T follicular helper cell (primary cell): ENCODE measurements around the gene HOXD9.

ENCODE experiments used
- DNase-seq: peaks from one replicate; pipeline ENCODE4 v3.0.0-alpha.2; 2020; ENCODE audit warnings: low read depth

The HOXD9 gene

GRCh38 chr2:176152350-176153181 is 30.0 kb downstream of the HOXD9 start:
- no peak for DNase-seq

DNA sequence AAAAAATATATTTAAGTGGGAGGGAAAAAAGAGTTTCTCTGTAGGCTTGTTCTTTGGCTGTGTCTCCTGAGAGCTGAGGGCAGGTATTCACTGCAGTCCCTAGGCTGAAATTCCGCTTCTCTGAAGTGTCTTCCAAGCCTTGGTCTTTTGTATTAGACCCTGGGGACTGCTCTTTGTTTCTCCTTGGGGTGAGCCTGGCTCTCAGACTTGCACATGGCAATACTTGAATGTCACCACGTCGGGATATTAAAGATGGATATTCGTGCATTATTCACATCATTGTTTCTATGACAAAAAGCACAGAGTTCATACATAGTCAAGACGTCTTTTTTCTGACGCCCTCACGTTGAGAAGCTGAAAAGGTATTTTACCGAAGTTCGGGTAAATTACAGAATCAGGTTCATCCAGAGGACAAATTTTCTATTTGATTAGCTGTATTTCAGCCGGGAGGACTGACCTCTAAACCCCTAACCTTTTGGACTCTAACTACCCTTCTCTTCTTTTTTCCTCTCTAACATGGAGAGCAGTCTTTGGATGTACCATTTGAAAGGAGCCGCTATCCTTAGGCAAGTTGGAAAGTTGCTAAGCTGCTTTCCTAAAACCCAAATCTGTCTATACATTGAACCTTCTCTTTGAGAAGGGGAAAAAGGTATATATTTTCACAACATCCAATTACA is 32.2 kb downstream of the HOXD9 start:
- DNase-seq, result no peak

- no peak for DNase-seq
Measured at GRCh38 chr2:176155356-176156044, 33.0 kb downstream of the HOXD9 start.

DNA sequence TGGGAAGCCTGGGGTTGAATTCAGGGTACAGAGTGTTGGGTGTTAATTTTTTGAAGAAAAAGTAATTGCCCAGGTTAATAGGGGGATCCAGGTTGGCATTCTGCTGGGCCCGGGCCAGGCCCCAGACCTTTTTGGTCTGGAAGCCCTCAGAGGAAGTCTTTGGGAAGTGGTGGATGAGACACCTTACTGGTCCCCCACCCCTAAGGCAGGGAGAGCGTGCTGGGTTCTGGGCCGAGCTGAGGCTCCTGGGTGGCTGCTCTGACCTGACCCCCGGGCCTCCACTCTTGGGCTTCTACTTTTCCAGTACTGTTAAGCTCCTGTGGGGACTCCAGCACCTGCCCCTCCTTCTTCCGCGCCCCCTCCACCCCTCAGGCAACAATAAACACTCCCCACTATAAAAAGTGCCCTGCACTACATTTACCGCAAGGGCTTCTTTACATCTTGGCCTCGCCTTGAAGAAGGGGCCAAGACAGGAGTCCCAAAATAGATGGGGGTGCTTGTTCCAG is 33.8 kb downstream of the HOXD9 start:
- no peak for DNase-seq

GRCh38 chr2:176156807-176157498 is 34.4 kb downstream of the HOXD9 start, which contains the start of gene HOXD3:
HOXD3 (plus strand) TSS chr2:176157307; CDS start chr2:176169115, 11,808 bp downstream.
- no peak for DNase-seq

GRCh38 chr2:176157499-176158185 is 35.1 kb downstream of the HOXD9 start:
- DNase-seq, result no peak

DNA sequence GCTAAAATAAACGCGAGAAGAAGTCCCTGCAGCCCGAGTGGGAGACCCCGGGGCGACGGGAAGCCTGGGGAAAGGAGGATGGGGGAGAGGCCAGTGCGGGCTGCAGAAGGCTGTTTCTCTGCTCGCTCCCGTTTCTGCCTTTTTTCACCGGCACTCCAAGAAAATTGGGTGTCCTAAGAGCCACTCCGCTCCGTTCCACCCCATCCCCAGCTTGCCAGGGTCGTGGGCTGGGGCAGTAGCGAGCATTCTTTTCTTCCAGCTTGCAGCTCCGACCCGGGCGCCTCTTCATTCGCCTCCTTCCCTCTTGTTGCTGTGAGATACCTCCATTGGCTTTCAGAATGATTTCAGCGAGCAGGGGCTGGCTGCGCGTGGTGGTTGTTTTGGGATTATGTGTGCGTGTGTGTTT is 35.7 kb downstream of the HOXD9 start:
- DNase-seq, result no peak

DNA sequence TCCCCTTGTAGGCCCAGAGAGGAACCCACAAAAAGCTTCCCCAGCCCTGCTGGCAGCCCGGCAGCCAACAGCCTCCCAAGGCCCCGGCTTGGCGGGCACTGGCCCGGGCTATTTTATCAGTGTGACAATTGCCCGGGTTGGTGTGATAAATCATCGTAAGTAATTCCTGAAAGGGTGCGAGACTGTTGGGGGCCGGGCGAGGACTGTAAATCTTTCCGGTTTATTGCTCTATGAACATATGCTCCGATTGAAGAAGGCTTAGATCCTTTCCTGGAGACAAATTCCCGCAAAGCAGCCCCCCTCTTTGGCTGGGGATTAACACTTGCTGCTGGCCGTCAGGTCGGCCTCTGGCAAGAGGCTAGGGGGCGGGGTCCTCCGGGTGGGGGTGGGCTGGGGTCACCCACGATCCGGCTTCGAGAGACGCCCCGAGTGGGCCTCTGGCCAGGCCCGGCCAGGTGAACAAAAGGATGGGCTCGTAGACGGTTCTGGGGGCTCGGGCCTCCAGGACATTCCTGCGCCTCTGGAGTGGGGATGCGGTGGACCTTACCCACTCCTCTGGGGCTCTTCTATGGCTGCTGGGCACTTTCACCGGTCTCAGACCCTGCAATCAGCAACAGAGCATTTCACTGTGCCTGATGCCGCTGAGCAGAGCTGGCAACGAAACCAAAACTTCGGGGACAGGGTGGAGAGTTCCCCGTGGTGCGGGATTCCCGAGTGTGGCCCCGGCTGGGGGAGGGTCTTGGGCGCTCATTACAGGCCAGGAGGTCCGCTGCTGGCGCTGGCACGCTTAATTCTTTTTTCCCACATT is 36.5 kb downstream of the HOXD9 start:
- DNase-seq, result no peak

DNA sequence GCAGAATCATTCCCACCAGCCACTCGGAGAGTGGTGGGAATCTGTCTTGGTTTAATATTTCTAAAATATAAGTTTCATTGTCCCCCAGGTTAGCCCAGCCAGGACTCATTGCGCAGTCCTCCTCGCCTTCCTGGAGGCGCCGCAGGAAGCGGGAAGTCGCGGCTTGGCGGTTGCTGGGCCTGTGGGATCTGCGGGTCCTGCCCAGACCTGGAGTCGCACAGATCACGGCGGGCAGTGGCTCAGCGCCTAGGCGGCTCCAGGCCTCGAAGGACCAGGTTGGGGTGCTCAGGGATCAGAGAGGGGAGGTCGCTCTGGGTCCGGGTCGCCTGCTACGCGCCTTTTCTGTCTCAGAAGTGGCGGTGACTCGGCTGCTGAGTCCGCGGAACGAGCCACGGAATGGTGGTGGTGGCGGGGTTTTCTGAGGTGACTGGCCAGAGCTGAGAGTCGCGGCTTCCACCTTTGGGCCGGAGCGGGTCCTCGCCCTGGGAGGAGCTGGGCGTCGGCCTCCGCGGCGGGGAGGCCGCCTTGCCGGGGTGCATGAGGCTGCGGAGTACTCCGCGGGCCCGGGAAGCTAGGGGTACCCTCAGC is 37.2 kb downstream of the HOXD9 start:
- no peak for DNase-seq

- DNase-seq, result no peak
Measured at GRCh38 chr2:176160251-176160985, 37.9 kb downstream of the HOXD9 start.

GRCh38 chr2:176160986-176161824 is 38.7 kb downstream of the HOXD9 start:
- DNase-seq, result no peak

DNA sequence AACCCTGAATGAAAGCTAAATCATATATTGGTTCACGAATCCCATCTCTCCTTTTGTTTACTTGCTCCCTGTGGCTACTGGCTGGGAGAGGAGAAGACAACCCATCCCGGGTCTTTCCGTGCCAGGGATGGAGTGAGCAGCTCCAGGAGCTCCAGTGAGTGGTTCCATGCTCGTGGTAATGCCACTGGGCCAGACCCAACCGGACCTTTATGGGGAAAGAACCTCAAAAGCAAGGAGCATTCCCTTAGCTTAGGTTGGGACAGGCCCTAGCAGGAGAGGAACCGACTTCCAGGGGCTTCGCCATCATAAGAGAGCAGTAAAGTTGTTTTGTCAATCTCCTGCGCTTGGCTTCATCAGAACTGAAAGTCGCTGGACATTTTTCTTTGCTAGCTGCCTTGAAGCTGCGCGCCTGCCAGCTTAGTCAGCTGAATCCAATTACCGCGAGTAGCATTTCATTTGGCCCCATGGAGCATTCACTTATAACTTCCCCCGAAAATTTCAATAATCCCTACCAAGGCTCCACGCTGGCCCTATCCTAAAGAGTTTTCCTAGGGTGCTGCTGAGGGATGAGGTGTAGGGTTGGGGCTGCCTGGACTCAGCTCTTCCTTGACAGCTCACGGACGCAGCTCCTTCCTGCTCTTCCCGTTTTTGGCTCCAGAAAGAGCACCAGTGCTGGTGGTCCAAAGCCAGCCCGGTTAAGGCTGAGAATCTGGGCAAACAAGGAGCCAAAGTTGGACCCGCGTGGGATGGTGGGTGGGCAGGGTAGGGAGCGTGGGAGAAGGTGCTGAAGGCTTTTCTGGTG is 39.5 kb downstream of the HOXD9 start:
- no peak for DNase-seq

GRCh38 chr2:176162911-176163671 is 40.6 kb downstream of the HOXD9 start:
- DNase-seq, result no peak

DNA sequence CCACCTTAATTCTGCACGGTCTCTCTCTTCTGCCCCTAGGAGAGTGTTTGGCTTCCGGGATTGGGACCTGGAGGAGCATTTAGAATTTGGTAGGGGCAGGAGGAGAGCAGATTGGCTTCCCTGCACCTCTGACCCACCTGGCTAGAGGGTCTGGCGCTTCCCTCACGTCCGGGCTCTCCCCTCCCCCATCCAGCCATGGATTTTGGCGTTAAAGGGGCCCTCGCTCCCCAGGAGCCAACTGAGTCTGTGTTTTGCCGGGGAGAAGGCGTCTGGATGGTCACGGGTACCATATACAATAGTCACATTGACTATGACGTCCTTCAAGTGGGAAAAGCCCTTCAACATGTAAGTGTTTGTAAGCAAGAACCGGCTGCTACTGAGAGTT is 41.1 kb downstream of the HOXD9 start:
- DNase-seq, result no peak

DNA sequence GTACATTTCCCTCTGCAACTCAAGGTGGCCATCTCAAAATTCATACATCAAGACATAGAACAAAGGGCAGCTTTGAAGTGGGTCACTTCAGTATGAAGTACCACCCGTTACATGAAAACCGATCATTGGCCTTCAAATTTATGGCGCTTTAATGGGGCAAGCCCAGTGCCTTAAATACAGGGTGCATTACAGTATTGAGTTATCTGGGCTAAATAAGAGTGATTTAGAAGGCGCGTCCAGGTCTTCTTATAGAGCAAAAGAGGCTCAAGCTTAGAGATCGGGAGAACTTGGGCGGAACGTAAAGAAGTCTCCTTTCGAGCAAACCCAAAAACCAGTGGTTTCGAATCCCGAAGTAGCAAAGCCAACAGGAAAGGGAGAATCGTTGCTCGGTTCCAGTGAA is 41.7 kb downstream of the HOXD9 start:
- DNase-seq, result no peak

- DNase-seq, result no peak
Measured at GRCh38 chr2:176164611-176165369, 42.3 kb downstream of the HOXD9 start.
